ENCODE measurements around the gene EXOC5. TPM values are rescaled to one million over a fixed set of nuclear protein-coding genes. Genes with fewer than 3 reads are reported as not detected.

Gene EXOC5
- total RNA-seq: 76.4 and 77.0 TPM in 2 replicates

GRCh38 chr14:57268161-57269069 lies at the start of gene EXOC5, which contains the start of gene AP5M1:
Gene EXOC5 (minus strand): TSS chr14:57268905. CDS start chr14:57268648, 257 bp downstream.
Gene AP5M1 (plus strand): TSS chr14:57268971. CDS start chr14:57269315, 344 bp downstream.
- intact Hi-C loops (cut with micrococcal nuclease): loop anchor here (1.0 to 10.0 kb wide), 15 partner anchors 41 to 1998 kb away; partner anchors contain the start of genes ARID4A, ARMH4, ATG14 and FBXO34

GRCh38 chr14:57317248-57317833 lies 48.6 kb upstream of the EXOC5 start:
- intact Hi-C loops (cut with micrococcal nuclease): loop anchor here (1.0 to 5.0 kb wide), 7 partner anchors 49 to 1870 kb away; partner anchors contain the start of genes AP5M1, EXOC5, NAA30 and TMEM260

GRCh38 chr14:57314396-57315089 lies 45.8 kb upstream of the EXOC5 start:
- intact Hi-C loops (cut with micrococcal nuclease): loop anchor here (5.0 kb wide), 2 partner anchors 112 to 1867 kb away; no protein-coding TSS in a partner anchor

GRCh38 chr14:57302883-57303282 lies 34.2 kb upstream of the EXOC5 start:
- intact Hi-C loops (cut with micrococcal nuclease): no loop called here

- intact Hi-C loops (cut with micrococcal nuclease): no loop called here
These were observed 30.8 kb upstream of the EXOC5 start for GRCh38 chr14:57299511-57299910.

GRCh38 chr14:57297852-57298251 lies 29.1 kb upstream of the EXOC5 start:
- intact Hi-C loops (cut with micrococcal nuclease): no loop called here

GRCh38 chr14:57295239-57295638 lies 26.5 kb upstream of the EXOC5 start:
- intact Hi-C loops (cut with micrococcal nuclease): no loop called here

GRCh38 chr14:57293866-57294837 lies 25.4 kb upstream of the EXOC5 start:
- intact Hi-C loops (cut with micrococcal nuclease): no loop called here

GRCh38 chr14:57291692-57292647 lies 23.3 kb upstream of the EXOC5 start:
- intact Hi-C loops (cut with micrococcal nuclease): no loop called here

GRCh38 chr14:57290751-57291150 lies 22.0 kb upstream of the EXOC5 start:
- intact Hi-C loops (cut with micrococcal nuclease): no loop called here

- intact Hi-C loops (cut with micrococcal nuclease): no loop called here
These were observed 19.0 kb upstream of the EXOC5 start for GRCh38 chr14:57287745-57288144.

GRCh38 chr14:57277062-57277461 lies 8.4 kb upstream of the EXOC5 start:
- intact Hi-C loops (cut with micrococcal nuclease): no loop called here

- intact Hi-C loops (cut with micrococcal nuclease): no loop called here
These were observed 6.4 kb upstream of the EXOC5 start for GRCh38 chr14:57275023-57275664.

- intact Hi-C loops (cut with micrococcal nuclease): no loop called here
These were observed 5.8 kb upstream of the EXOC5 start for GRCh38 chr14:57274551-57274950.

GRCh38 chr14:57273236-57273635 lies 4.5 kb upstream of the EXOC5 start:
- intact Hi-C loops (cut with micrococcal nuclease): no loop called here

GRCh38 chr14:57266065-57266464 lies 2.6 kb downstream of the EXOC5 start:
- intact Hi-C loops (cut with micrococcal nuclease): loop anchor here (5.0 to 10.0 kb wide), 4 partner anchors 39 to 1851 kb away; partner anchors contain the start of genes ARMH4, ATG14 and PELI2

GRCh38 chr14:57262117-57262516 lies 6.6 kb downstream of the EXOC5 start:
- intact Hi-C loops (cut with micrococcal nuclease): loop anchor here (10.0 kb wide), 2 partner anchors 1147 to 1847 kb away; partner anchors contain the start of genes ATG14 and PELI2

GRCh38 chr14:57261604-57262003 lies 7.1 kb downstream of the EXOC5 start:
- intact Hi-C loops (cut with micrococcal nuclease): loop anchor here (10.0 kb wide), 2 partner anchors 1147 to 1847 kb away; partner anchors contain the start of genes ATG14 and PELI2

Measured in T-helper 1 cell treated with Interleukin-12 subunit alpha and Interleukin-12 subunit beta and Interleukin-4 antibody, amounts not matched to agents 30 ng/mL and 1 ng/mL, for 36 hours (primary cell).